ENCODE measurements around the gene INO80D.

DNA sequence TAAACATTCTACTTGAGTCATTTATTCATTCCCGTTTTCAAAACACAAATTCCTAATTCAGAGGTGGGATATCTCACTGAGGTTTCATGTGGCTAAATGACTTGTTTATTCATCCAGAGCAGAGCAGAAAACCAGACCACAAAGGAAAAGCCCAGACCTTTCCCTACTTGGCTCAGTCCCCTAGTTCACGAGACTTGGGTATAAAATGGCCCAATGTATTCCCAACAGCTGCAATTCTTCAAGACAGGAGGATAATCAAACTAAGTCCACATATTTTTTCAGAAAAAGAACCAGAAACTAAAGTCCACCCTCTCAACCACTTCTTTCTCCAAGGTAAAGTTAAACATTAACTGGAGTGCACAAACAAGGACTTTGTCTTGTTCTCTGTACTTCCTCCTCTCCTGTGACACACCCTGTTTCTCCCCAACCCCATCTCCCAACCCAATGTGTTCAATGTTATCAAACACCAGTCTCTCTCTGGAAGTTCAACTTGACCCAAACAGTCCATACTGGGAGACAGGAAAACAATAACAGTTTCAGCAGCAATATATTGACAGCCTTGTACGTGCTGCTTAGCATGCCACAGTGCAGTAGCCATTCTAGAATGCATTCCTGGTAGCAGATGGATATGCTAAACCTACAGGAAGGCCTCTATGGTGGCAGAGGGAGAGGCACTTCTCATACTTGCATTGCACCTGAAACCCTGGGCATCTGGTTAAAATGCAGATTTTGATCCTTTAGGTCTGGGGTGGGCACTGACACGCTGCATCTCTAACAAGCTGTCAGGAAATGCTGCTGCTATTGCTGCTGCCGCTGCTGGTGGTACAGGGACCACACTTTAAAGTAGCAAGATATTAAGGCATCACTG is 110.7 kb downstream of the INO80D start:
- TF ChIP-seq POLR2A (IDR thresholded peaks at IDR 0.05) = no peak
- TF ChIP-seq, protein P1, sequence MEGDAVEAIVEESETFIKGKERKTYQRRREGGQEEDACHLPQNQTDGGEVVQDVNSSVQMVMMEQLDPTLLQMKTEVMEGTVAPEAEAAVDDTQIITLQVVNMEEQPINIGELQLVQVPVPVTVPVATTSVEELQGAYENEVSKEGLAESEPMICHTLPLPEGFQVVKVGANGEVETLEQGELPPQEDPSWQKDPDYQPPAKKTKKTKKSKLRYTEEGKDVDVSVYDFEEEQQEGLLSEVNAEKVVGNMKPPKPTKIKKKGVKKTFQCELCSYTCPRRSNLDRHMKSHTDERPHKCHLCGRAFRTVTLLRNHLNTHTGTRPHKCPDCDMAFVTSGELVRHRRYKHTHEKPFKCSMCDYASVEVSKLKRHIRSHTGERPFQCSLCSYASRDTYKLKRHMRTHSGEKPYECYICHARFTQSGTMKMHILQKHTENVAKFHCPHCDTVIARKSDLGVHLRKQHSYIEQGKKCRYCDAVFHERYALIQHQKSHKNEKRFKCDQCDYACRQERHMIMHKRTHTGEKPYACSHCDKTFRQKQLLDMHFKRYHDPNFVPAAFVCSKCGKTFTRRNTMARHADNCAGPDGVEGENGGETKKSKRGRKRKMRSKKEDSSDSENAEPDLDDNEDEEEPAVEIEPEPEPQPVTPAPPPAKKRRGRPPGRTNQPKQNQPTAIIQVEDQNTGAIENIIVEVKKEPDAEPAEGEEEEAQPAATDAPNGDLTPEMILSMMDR (IDR thresholded peaks at IDR 0.05 in 4 of 5, conservative IDR thresholded peaks at IDR 0.05 in 1 of 5) = no peak
